HL-60 (cell line): ENCODE results near the gene VASH2.

ENCODE experiments used
- DNase-seq, 2 experiments: peaks; one replicate each; pipeline ENCODE4 v3.0.0-alpha.2; 2010 to 2020; ENCODE audit warnings: low read depth in 1 of 2, low spot score in 1 of 2
- H3K27ac ChIP-seq: fragments of 250-450 bp; sonication (Bioruptor Pico); replicated peaks from 2 replicates; pipeline ENCODE4 v1.5.1; 2020; ENCODE audit warnings: mild to moderate bottlenecking, moderate library complexity
- H3K27me3 ChIP-seq: fragments of 250-450 bp; sonication (Bioruptor Pico); 2 replicates; pipeline ENCODE4 v1.5.1; 2021; ENCODE audit warnings: mild to moderate bottlenecking, moderate library complexity; ENCODE audit not compliant: insufficient read depth, poor library complexity, severe bottlenecking
- H3K4me3 ChIP-seq: replicated peaks from 2 replicates; pipeline ENCODE4 v1.5.1; 2011; ENCODE audit warnings: mild to moderate bottlenecking, control low read depth, low read length; ENCODE audit not compliant: insufficient read depth
- GABPA ChIP-seq: IDR thresholded peaks from 2 replicates; pipeline ENCODE4 v1.6.1; 2012; ENCODE audit warnings: low read depth
- POLR2AphosphoS5 ChIP-seq: IDR thresholded peaks from 2 replicates; pipeline ENCODE4 v1.6.1; 2012; ENCODE audit warnings: low read depth
- SPI1 ChIP-seq: IDR thresholded peaks from 2 replicates; pipeline ENCODE4 v1.6.1; 2012; ENCODE audit warnings: low read depth, mild to moderate bottlenecking, borderline replicate concordance
- TF ChIP-seq, protein P1 (sequence below): IDR thresholded peaks from 2 replicates; pipeline ENCODE4 v1.6.1; 2012; ENCODE audit warnings: low read depth; ENCODE audit not compliant: insufficient replicate concordance
- TF ChIP-seq, protein P2 (sequence below): IDR thresholded peaks from one replicate; pipeline ENCODE4 v1.5.1; 2011; ENCODE audit warnings: low read length, control low read depth, inconsistent platforms; ENCODE audit not compliant: insufficient read depth

The VASH2 gene

DNA sequence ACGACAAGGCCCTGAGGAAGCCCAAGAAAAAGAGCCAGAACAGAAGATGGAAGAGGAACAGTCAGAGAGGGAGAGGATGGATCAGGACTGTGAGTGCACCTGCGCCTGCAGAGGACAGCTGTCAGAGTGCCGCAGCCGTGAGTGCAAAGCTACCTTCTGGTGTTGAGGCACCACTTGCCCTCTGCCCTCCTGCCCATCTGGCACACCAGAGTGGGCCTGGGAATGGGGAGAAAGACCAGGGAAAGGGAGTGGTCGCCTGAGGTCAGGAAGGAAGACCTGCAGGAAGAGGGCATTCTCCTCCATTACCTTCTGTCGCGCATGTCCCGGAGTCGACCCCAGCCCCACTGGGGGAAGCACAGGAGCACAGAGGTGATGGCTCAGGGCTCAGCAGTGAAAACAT lies 26.2 kb downstream of the VASH2 start:
- H3K4me3 ChIP-seq: no peak overlapping the region
- no peaks in the 10 kb centered on the region for H3K27me3 ChIP-seq
- no peak for DNase-seq
- TF ChIP-seq, protein P1, sequence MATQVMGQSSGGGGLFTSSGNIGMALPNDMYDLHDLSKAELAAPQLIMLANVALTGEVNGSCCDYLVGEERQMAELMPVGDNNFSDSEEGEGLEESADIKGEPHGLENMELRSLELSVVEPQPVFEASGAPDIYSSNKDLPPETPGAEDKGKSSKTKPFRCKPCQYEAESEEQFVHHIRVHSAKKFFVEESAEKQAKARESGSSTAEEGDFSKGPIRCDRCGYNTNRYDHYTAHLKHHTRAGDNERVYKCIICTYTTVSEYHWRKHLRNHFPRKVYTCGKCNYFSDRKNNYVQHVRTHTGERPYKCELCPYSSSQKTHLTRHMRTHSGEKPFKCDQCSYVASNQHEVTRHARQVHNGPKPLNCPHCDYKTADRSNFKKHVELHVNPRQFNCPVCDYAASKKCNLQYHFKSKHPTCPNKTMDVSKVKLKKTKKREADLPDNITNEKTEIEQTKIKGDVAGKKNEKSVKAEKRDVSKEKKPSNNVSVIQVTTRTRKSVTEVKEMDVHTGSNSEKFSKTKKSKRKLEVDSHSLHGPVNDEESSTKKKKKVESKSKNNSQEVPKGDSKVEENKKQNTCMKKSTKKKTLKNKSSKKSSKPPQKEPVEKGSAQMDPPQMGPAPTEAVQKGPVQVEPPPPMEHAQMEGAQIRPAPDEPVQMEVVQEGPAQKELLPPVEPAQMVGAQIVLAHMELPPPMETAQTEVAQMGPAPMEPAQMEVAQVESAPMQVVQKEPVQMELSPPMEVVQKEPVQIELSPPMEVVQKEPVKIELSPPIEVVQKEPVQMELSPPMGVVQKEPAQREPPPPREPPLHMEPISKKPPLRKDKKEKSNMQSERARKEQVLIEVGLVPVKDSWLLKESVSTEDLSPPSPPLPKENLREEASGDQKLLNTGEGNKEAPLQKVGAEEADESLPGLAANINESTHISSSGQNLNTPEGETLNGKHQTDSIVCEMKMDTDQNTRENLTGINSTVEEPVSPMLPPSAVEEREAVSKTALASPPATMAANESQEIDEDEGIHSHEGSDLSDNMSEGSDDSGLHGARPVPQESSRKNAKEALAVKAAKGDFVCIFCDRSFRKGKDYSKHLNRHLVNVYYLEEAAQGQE: no peak
- TF ChIP-seq GABPA (no peak), SPI1 (no peak), POLR2AphosphoS5 (no peak)
- TF ChIP-seq, protein P2, sequence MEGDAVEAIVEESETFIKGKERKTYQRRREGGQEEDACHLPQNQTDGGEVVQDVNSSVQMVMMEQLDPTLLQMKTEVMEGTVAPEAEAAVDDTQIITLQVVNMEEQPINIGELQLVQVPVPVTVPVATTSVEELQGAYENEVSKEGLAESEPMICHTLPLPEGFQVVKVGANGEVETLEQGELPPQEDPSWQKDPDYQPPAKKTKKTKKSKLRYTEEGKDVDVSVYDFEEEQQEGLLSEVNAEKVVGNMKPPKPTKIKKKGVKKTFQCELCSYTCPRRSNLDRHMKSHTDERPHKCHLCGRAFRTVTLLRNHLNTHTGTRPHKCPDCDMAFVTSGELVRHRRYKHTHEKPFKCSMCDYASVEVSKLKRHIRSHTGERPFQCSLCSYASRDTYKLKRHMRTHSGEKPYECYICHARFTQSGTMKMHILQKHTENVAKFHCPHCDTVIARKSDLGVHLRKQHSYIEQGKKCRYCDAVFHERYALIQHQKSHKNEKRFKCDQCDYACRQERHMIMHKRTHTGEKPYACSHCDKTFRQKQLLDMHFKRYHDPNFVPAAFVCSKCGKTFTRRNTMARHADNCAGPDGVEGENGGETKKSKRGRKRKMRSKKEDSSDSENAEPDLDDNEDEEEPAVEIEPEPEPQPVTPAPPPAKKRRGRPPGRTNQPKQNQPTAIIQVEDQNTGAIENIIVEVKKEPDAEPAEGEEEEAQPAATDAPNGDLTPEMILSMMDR: no peak
- no peak overlapping the region for H3K27ac ChIP-seq

DNA sequence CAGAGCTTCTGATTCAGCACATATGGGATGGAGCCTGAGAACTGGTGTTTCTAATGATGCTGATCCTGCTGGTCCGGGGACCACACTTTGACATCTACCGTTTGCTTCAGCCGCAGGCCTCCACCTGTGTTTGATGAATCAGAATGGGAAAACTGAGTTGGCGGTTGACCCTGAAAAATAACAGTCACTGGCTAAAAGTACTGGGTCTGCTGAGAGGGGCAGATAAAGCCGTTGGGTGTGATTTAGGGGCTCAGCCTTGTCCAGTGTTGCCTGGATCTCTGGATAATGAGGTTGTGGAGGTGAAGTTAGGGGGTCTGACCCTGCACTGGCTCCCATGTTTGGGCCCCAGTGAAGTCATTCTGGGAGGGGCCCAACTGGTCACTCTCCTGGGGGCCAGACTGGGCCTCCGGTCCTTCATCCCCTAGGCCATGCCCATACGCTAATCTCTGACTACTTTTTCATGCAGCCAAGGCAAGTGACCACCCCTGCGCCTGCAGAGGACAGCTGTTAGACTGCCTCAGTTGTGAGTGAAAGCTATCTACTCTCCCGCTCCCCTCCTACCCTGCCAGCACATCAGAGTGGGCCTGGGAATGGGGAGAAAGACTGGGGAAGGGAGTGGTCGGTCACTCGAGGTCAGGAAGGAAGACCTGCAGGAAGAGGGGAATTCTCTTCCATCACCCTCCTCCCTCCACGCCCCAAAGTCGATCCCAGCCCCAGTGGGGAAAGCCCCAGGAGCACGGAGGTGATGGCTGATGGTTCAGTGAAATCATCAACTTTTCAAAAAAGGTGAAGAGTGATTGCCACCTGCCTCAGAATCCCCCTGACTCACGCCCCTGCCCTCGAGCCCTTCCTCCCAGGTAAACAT lies 27.7 kb downstream of the VASH2 start:
- no peak overlapping the region for H3K27ac ChIP-seq

DNA sequence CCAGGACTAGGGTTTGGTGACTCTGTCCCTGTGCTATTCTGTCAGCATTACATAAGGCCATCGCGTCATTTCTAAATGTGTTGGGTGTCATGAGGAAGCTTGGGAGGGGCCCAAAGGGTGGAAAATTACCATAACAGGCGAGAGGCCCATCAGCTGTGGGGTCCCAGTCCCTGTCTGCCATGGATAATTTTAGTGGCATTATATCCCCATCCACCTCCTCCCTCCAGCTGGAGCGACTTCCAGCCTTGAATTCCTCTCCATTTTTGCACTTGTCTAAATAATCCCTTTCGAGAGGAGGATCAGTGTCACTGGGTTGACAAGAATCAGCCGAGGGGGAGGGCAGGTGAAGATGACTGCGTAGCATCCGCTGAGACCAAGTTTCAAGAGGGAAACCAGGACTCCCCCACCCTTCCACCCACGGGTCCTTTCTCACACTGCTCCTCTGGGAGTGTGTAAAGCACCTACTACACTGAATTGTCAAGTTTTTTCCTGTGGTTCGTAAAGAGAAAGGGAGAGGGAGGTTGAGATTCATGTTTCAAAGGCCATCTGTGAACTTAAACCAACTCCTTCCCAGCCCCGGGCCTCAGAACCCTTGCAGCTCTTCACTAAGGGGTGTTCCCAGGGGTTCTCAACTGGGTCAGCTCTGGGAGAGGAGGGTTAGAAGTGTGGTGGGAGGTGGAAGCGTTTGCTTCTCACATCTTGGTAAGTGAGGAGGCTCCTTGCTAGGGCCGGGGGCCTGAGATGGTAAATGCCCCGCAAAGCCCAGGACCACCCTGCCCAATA lies 29.2 kb downstream of the VASH2 start:
- no peak overlapping the region for H3K4me3 ChIP-seq
- DNase-seq: no peak
- no peak for TF ChIP-seq POLR2AphosphoS5
- TF ChIP-seq, protein P1: no peak
- no peak for TF ChIP-seq GABPA
- no peak for TF ChIP-seq SPI1
- TF ChIP-seq, protein P2: no peak
- H3K27me3 ChIP-seq: no peaks in the 10 kb centered on the region
- H3K27ac ChIP-seq: no peak overlapping the region

More for the DNA sequence above, 27.7 kb downstream of the VASH2 start:
- DNase-seq: no peak
- Histone ChIP-seq H3K27me3 (no peaks in the 10 kb centered on the region), H3K4me3 (no peak overlapping the region)
- TF ChIP-seq, protein P2: no peak
- TF ChIP-seq GABPA: no peak
- no peak for TF ChIP-seq SPI1
- TF ChIP-seq, protein P1: no peak
- TF ChIP-seq POLR2AphosphoS5: no peak
